ENCODE results near the gene CDH12. TPM values are rescaled to one million over a fixed set of nuclear protein-coding genes. Genes with fewer than 3 reads are reported as not detected.

The CDH12 gene
- total RNA-seq, 1 experiment from 2014 or later = not detected

DNA sequence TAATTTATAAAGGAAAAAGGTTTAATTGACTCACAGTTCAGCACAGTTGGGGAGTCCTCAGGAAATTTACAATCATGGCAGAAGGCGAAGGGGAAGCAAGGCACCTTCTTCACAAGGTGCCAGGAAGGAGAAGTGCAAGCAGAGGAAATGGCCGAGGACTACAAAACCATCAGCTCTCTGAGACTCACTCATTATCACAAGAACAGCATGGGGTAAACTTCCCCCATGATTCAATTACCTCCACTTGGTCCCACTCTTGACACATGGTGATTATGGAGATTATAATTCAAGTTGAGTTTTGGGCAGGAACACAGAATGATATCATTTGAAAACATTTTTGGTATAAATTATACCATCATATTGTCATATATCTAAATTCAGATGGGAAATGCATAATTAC lies 934.7 kb downstream of the CDH12 start:
- no peak overlapping the region for H2BK20ac ChIP-seq (ENCODE audit: low read depth, low read length, poor library complexity, severe bottlenecking)
- no peaks in the 10 kb centered on the region for H3K79me2 ChIP-seq (ENCODE audit: insufficient read depth, low read length)
- no peak overlapping the region for H3K27ac ChIP-seq (ENCODE audit: insufficient read length, low read depth, low read length)
- H3K4me2 ChIP-seq (ENCODE audit: insufficient read depth, insufficient read length, low read length) = no peak overlapping the region
- no peak overlapping the region for H3K23ac ChIP-seq (ENCODE audit: insufficient read length, low read depth, low read length)
- no peaks in the 10 kb centered on the region for H4K20me1 ChIP-seq (ENCODE audit: control insufficient read depth, insufficient read depth, insufficient read length)
- H4K5ac ChIP-seq (ENCODE audit: insufficient read length, low read depth, low read length) = no peak overlapping the region
- Mint-ChIP-seq H3K27me3 (ENCODE audit: low read depth) (no peaks in the 10 kb centered on the region), H3K4me1 (peaks cover 3% of the 10 kb centered on the region in 2 experiments; a peak in 1 of 4 replicates), H3K4me3 (no peak overlapping the region), H3K9me3 (no peaks in the 10 kb centered on the region), H3K27ac (0 out of 7 replicates have a peak overlapping the region, but pooled peaks of 1 of the 3 experiments have one; percentile 27), H3K36me3 (ENCODE audit: insufficient read depth in 1 of 3, low read depth in 3 of 3) (no peaks in the 10 kb centered on the region)
- H3T11ph ChIP-seq (ENCODE audit: low read length) = no peak overlapping the region
- no peak overlapping the region for H2BK15ac ChIP-seq (ENCODE audit: low read depth, low read length)
- H2AFZ ChIP-seq (ENCODE audit: low read length) = no peak overlapping the region
- H3K27me3 ChIP-seq (ENCODE audit: insufficient read depth, low read length) = no peaks in the 10 kb centered on the region
- H3K4ac ChIP-seq (ENCODE audit: low read depth, low read length) = no peak overlapping the region
- no peak overlapping the region for H2BK12ac ChIP-seq (ENCODE audit: insufficient read length, low read depth, low read length)
- no peak overlapping the region for H3K14ac ChIP-seq (ENCODE audit: insufficient read depth, low read length)
- no peak overlapping the region for H2BK120ac ChIP-seq (ENCODE audit: low read depth, low read length, poor library complexity, severe bottlenecking)
- no peak overlapping the region for H2BK5ac ChIP-seq (ENCODE audit: insufficient read length, low read length)
- H3K18ac ChIP-seq (ENCODE audit: insufficient read length, low read depth, low read length) = no peak overlapping the region
- TF ChIP-seq CTCF (conservative IDR thresholded peaks at IDR 0.05) = no peak
- no peak overlapping the region for H4K8ac ChIP-seq (replicated peaks; ENCODE audit: insufficient read length, low read depth, low read length)
- H3K79me1 ChIP-seq (ENCODE audit: insufficient read depth, low read depth, low read length, poor library complexity, severe bottlenecking) = no peaks in the 10 kb centered on the region
- H3K9ac ChIP-seq (ENCODE audit: extremely low read depth, insufficient read length, low read length) = no peak overlapping the region
- H3K9me3 ChIP-seq (ENCODE audit: control insufficient read depth, low read depth, low read length) = no peaks in the 10 kb centered on the region
- no CpG with 5 or more reads among the region's 2 CpGs for WGBS (ENCODE audit: extremely low coverage, insufficient read length, low lambda C conversion rate)
- DNase-seq = no peak
- no peak overlapping the region for H2AK5ac ChIP-seq (ENCODE audit: insufficient read length, low read length)
- no peaks in the 10 kb centered on the region for H3K23me2 ChIP-seq (ENCODE audit: insufficient read length, low read depth, low read length, poor library complexity, severe bottlenecking)
- no peak overlapping the region for H4K91ac ChIP-seq (ENCODE audit: insufficient read length, low read depth, low read length)
- no peaks in the 10 kb centered on the region for H3K4me1 ChIP-seq (ENCODE audit: insufficient read depth, low read length)
- H3K56ac ChIP-seq (ENCODE audit: insufficient read length, low read depth, low read length) = no peak overlapping the region
